ENCODE measurements around the gene SUSD6.
A peak's percentile ranks its signal among the peaks of the same experiment; 100 is the strongest.
"Not testable (repeated sequence)": the region's sequence is repeated elsewhere in the genome, so short reads cannot be mapped to it uniquely, and the experiment has no call there.

SUSD6 gene

GRCh38 chr14:69699243-69699642 lies 87.8 kb downstream of the SUSD6 start:
- DNase-seq = not testable (repeated sequence)

- no peak for DNase-seq
Observed at GRCh38 chr14:69699748-69700303, 88.4 kb downstream of the SUSD6 start.

- no peak for DNase-seq
Observed at GRCh38 chr14:69700575-69700974, 89.2 kb downstream of the SUSD6 start.

- DNase-seq = no peak
Observed at GRCh38 chr14:69701291-69701690, 89.9 kb downstream of the SUSD6 start.

GRCh38 chr14:69701857-69702256 lies 90.5 kb downstream of the SUSD6 start:
- no peak for DNase-seq

GRCh38 chr14:69703047-69704039 lies 91.9 kb downstream of the SUSD6 start:
- DNase-seq = peak; percentile 30

GRCh38 chr14:69704319-69704718 lies 92.9 kb downstream of the SUSD6 start:
- DNase-seq = no peak

GRCh38 chr14:69705706-69706105 lies 94.3 kb downstream of the SUSD6 start:
- DNase-seq = no peak

- no peak for DNase-seq
Observed at GRCh38 chr14:69708049-69708448, 96.7 kb downstream of the SUSD6 start.

GRCh38 chr14:69708586-69709560 lies 97.5 kb downstream of the SUSD6 start:
- no peak for DNase-seq

- peak; percentile 15 for DNase-seq
Observed at GRCh38 chr14:69710378-69710777, 99.0 kb downstream of the SUSD6 start.

GRCh38 chr14:69711065-69711464 lies 99.7 kb downstream of the SUSD6 start:
- DNase-seq = no peak

- DNase-seq = no peak
Observed at GRCh38 chr14:69711477-69711876, 100.1 kb downstream of the SUSD6 start.

- no peak for DNase-seq
Observed at GRCh38 chr14:69711881-69712560, 100.6 kb downstream of the SUSD6 start.

- peak; percentile 18 for DNase-seq
Observed at GRCh38 chr14:69712599-69713088, 101.2 kb downstream of the SUSD6 start.

GRCh38 chr14:69713209-69713781 lies 101.9 kb downstream of the SUSD6 start:
- DNase-seq = no peak

- DNase-seq = no peak
Observed at GRCh38 chr14:69713993-69714679, 102.7 kb downstream of the SUSD6 start.

- no peak for DNase-seq
Observed at GRCh38 chr14:69715725-69716477, 104.5 kb downstream of the SUSD6 start.

- peak; percentile 60 for DNase-seq
Observed at GRCh38 chr14:69716478-69717187, 105.2 kb downstream of the SUSD6 start.

GRCh38 chr14:69718614-69719013 lies 107.2 kb downstream of the SUSD6 start:
- DNase-seq = not testable (repeated sequence)

All from CD4-positive, alpha-beta T cell treated with Interferon gamma for 1 hour (primary cell).